HepG2 (cell line): ENCODE results near the gene MRGPRG. TPM values are rescaled to one million over a fixed set of nuclear protein-coding genes. Genes with fewer than 3 reads are reported as not detected.

Experiments used
- AKNA ChIP-seq: sonication (generic); formaldehyde crosslinking; IDR thresholded peaks from 2 replicates; pipeline ENCODE4 v1.4.0; 2020; ENCODE audit warnings: missing genetic modification reagents, borderline replicate concordance
- CCAR2 ChIP-seq: fragments of 200-400 bp; formaldehyde crosslinking; optimal IDR thresholded peaks from 2 replicates; pipeline ENCODE3; 2018; ENCODE audit warnings: low read depth, mild to moderate bottlenecking, low read length, moderate library complexity
- CENPT ChIP-seq: sonication (generic); formaldehyde crosslinking; IDR thresholded peaks from 2 replicates; pipeline ENCODE4 v1.8.0; 2022; ENCODE audit warnings: low read depth, mild to moderate bottlenecking, moderate library complexity, missing genetic modification reagents
- CHD4 ChIP-seq: fragments of 200-600 bp; sonication (generic); IDR thresholded peaks from 2 replicates; pipeline ENCODE4 v1.7.0; 2017; ENCODE audit warnings: mild to moderate bottlenecking, low read length, borderline replicate concordance
- ELK4 ChIP-seq: sonication (generic); formaldehyde crosslinking; IDR thresholded peaks from 2 replicates; pipeline ENCODE4 v1.9.0; 2021; ENCODE audit warnings: missing genetic modification reagents, borderline replicate concordance
- FOXP4 ChIP-seq: sonication (generic); formaldehyde crosslinking; IDR thresholded peaks from 2 replicates; pipeline ENCODE4 v1.4.0; 2020; ENCODE audit warnings: missing genetic modification reagents
- NFYC ChIP-seq: IDR thresholded peaks from 2 replicates; pipeline ENCODE4 v1.6.1; 2016; ENCODE audit warnings: missing genetic modification reagents, missing compliant biosample characterization
- REST ChIP-seq, 2 experiments: IDR thresholded peaks; 2 replicates each; pipeline ENCODE4 v1.6.1; 2011 to 2012; ENCODE audit warnings: low read length in 2 of 2, borderline replicate concordance in 1 of 2, low read depth in 1 of 2, mild to moderate bottlenecking in 1 of 2, moderate library complexity in 1 of 2
- RNF219 ChIP-seq: sonication (generic); formaldehyde crosslinking; IDR thresholded peaks from 2 replicates; pipeline ENCODE4 v1.5.0; 2020; ENCODE audit warnings: mild to moderate bottlenecking, missing genetic modification reagents
- SMAD1 ChIP-seq: sonication (generic); formaldehyde crosslinking; IDR thresholded peaks from 2 replicates; pipeline ENCODE4 v1.4.0; 2020; ENCODE audit warnings: missing genetic modification reagents, low read depth, mild to moderate bottlenecking, borderline replicate concordance
- SOX6 ChIP-seq, 2 experiments: fragments of 450-650 bp in 1 of 2; sonication (generic) in 1 of 2; formaldehyde crosslinking in 1 of 2; IDR thresholded peaks; 2 replicates each; pipeline versions ENCODE4 v1.4.0 to v1.6.1; 2017 to 2020; ENCODE audit warnings: antibody characterized with exemption in 1 of 2, mild to moderate bottlenecking in 1 of 2, missing genetic modification reagents in 1 of 2
- TAF15 ChIP-seq: fragments of 200-400 bp; formaldehyde crosslinking; IDR thresholded peaks from one replicate; pipeline ENCODE4 v1.6.1; 2018; ENCODE audit warnings: mild to moderate bottlenecking, low read depth, low read length; ENCODE audit not compliant: poor library complexity, severe bottlenecking
- polyA plus RNA-seq, 8 experiments: library from polyadenylated mRNA; depleted of rRNA in 3 of 8; stranded (reverse) in 7 of 8; unstranded in 1 of 8; fragments of >200 nt; fragmentation: Illumina TruSeq in 4 of 8; extraction: Trizol in 4 of 8; gene quantifications; 2 replicates each; pipeline versions ENCODE4 v1.2.1 to v1.2.3, GENCODE V29; 2011 to 2016; ENCODE audit warnings: low read depth in 4 of 8, missing spikeins in 1 of 8, mixed read lengths in 1 of 8; ENCODE audit not compliant: insufficient read depth in 1 of 8
- total RNA-seq, 5 experiments: library from RNA; depleted of rRNA; stranded (reverse); fragments of >200 nt; fragmentation: Illumina TruSeq; extraction: Trizol; gene quantifications; 2 replicates each; pipeline ENCODE4 v1.2.3, GENCODE V29; 2016; ENCODE audit warnings: low read depth in 1 of 5

MRGPRG gene
- total and polyA plus RNA-seq, 2 of the 13 experiments (the other 11 are each of a cell fraction or from before 2014, with no cell fraction given) = not detected

GRCh38 chr11:3174387-3174786 is 44.2 kb downstream of the MRGPRG start (continued):
- TF ChIP-seq RNF219 (CRISPR knock-in tag) = no peak
- no peak for TF ChIP-seq NFYC
- TF ChIP-seq CENPT (CRISPR knock-in tag) = no peak
- TF ChIP-seq ELK4 (CRISPR knock-in tag) = no peak
- no peak for TF ChIP-seq CHD4
- TF ChIP-seq CCAR2 = no peak
- TF ChIP-seq SMAD1 (CRISPR knock-in tag) = no peak
- TF ChIP-seq TAF15 = no peak
- TF ChIP-seq AKNA = no peak
- no peak for TF ChIP-seq FOXP4
- TF ChIP-seq REST (IDR thresholded peaks at IDR 0.05; ENCODE audit: borderline replicate concordance in 1 of 2, low read depth in 1 of 2, low read length in 2 of 2) = no peak
- TF ChIP-seq SOX6 (IDR thresholded peaks at IDR 0.05) = 0 out of 2 replicates have a peak, but pooled peaks have one; percentile 15
- TF ChIP-seq SOX6 (CRISPR knock-in tag; IDR thresholded peaks at IDR 0.05) = no peak
